GM19238 (cell line): ENCODE data around the gene ODC1.
"Not testable (repeated sequence)": the region's sequence is repeated elsewhere in the genome, so short reads cannot be mapped to it uniquely, and the experiment has no call there.

Source experiments
- DNase-seq: peaks from one replicate; pipeline ENCODE4 v3.0.0; 2011; ENCODE audit warnings: low spot score; ENCODE audit not compliant: insufficient read length

The ODC1 gene

GRCh38 chr2:10453905-10454298 is 5.8 kb upstream of the ODC1 start:
- no peak for DNase-seq

GRCh38 chr2:10452956-10453904 is 5.1 kb upstream of the ODC1 start:
- DNase-seq: no peak

- DNase-seq: no peak
These were observed 4.2 kb upstream of the ODC1 start for GRCh38 chr2:10452312-10452711.

- no peak for DNase-seq
These were observed 3.7 kb upstream of the ODC1 start for GRCh38 chr2:10451819-10452218.

GRCh38 chr2:10449838-10450691 is 1.9 kb upstream of the ODC1 start:
- DNase-seq: no peak

DNA sequence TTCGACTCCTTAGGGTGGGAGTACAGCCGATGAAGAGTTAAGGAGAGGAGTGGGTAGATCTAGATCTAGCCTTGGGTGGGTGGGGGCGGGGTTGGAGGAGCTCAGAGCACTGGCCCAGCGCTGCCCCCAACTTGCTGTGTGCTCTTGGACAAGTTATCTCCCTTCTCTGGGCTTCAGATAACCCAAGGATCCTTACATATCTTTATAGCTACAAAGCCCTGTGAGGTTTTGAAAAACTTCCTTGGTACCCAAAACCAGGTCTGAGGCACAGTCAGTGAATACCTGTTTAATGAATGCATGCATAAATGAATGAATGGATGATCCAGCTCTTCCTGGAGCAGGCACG is 1.3 kb upstream of the ODC1 start:
- DNase-seq: no peak

DNA sequence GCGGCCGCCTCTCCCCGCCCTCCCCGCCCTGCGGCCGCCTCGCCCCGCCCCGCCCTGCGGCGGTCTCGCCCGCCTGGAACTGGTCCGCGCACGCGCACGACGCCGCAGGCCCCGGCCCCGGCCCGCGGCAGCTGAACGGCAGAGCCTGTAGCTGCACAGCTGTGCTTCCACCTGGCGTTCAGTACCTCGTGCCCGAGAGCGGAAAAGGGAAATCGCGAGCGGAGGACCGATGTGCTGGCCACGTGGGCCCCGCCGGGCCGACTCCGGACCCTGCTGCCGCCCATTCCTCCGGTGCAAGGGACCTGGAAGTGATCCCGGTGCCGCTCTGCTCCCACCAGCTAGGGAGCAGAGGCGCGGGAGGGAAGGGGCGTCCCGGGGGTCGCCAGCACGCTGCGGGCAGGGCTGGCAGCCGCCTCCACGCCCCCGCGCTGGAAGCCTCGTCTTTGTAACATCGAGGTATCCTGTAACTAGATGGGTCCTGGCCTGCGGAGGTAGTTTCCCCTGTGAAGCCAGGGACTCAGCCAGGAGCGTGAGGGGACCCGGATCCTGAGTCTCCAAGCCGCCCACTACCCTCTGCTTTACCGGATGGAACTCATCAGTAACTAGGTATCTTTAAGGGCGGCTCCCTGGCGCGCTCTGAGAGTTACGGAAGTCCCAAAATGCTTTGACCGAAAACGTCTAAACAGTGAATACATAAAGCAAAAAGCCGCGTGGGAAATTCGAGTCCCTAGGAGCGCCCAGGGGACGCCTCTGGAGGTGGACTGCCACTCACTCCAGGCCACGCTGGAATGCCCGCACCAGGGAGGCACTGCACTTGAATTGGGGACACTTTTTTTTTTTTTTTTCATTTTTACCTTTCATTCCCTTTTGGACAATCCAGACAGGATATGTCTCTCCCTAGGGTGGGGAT is 704 bp upstream of the ODC1 start:
- peak; percentile 36 for DNase-seq

GRCh38 chr2:10447300-10447894 is 730 bp downstream of the ODC1 start:
- peak; percentile 35 for DNase-seq

DNA sequence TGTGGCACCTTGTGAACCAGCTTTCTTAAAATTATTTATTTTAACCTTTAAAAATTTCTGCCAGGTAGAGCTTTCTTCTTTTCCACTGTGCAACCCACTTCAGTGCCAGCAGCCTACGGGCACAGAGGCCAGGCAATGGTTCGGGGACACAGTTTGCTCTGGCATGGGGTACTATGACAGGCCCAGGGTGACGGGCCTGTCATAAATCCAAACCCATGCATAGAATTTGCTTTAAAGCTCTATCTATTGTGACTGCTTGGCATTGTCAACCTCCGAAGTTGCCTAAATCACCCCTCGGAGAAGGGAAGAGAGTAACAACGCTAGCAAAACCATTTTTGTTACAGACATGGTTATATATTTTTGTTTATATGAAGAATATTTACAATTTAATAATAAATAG is 1.5 kb downstream of the ODC1 start:
- no peak for DNase-seq

DNA sequence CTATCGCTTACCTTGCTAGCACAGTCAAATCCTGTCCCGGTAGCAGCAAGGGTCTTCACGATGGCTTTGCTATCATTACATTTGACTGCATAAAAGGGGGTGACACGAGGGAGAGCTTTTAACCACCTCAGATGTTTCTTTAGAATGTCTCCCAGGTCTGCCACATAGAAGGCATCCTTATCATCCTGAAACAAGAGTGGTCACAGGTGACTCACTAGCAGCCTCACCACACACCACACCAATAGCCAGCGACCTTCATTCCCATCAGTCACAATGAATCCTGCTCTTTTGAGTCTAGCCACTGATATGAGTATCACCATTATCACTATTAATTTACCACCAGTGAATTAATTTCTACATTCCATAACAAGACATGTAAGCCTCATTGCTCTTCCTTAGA is 3.7 kb downstream of the ODC1 start:
- DNase-seq: no peak

DNA sequence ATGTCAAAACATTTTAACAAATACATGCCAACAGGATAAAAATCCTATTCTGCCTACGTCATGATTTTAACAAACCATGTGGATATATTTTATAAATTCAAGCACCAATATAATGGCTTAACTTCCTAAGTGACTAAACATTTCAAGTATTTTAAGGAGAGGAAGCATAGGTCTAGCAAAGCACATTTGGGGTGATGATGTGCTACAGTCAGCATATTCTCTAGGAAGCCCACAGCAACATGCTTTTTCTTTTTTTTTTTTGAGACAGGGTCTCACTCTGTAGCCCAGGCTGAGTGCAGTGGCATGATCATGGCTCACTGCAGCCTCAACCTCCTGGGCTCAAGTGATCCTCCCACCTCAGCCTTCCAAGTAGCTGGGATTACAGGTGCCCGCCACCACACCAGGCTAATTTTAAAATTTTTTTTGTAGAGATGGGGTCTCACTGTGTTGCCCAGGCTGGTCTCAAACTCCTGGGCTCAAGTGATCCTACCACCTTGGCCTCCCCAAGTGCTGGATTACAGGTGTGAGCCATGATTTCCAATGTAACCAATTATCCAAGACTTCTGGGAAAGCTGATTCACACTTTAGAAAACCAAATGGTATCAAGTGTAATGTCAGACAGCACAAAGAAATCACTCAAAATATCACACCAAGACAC is 5.5 kb downstream of the ODC1 start:
- DNase-seq: not testable (repeated sequence)

- no peak for DNase-seq
These were observed 6.2 kb downstream of the ODC1 start for GRCh38 chr2:10441948-10442347.

DNA sequence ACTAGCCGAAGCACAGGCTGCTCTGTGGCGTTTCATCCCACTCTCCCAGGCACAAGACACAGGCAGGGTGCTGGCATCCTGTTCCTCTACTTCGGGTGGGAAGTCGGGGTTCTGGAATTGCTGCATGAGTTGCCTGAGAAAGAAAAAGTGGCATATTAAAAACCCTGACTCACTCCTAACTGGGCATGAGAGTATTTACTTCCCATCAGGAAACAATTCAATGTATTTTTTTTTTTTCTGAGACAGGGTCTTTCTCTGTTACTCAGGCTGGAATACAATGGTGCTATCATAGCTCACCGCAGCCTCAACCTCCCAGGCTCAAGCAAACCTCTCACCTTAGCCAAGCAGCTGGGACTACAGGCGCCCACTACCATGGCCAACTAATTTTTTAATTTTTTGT is 7.4 kb downstream of the ODC1 start:
- no peak for DNase-seq

- DNase-seq: no peak
These were observed 8.2 kb downstream of the ODC1 start for GRCh38 chr2:10439971-10440370.

DNA sequence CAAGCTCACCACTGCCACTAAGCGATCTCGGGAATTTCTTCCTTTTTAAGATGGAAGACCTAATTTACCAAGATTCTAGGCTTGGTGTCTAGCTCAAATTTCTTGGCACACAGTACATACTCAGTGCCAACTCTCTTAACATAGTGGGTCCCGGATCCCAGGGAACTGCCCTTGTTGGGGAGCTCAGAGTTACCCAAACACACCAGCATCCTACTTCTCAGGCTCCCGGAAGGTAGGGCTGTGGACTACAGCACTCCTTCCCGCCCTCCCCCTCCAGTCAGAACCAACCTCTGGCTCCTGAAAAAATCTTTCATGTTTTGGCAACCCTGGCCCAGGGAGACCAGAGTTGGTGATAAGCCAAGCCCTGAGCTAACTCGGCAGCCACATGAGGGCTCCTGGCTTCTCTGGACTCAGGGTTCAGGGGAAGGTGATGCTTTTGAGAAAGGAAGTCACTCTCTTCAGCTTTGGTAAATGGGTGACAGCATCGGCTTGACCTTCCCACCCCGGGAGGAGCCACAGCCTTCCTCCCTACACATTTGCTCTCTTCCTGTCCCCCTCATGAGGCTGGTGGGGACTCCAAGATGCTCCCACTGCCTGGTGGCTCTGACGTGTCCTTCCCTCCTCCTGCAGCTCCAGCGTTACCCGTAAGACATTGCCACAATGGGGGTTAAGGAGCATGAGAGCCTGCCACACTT is 8.8 kb downstream of the ODC1 start:
- DNase-seq: no peak

- DNase-seq: no peak
These were observed 9.4 kb downstream of the ODC1 start for GRCh38 chr2:10438688-10439087.

DNA sequence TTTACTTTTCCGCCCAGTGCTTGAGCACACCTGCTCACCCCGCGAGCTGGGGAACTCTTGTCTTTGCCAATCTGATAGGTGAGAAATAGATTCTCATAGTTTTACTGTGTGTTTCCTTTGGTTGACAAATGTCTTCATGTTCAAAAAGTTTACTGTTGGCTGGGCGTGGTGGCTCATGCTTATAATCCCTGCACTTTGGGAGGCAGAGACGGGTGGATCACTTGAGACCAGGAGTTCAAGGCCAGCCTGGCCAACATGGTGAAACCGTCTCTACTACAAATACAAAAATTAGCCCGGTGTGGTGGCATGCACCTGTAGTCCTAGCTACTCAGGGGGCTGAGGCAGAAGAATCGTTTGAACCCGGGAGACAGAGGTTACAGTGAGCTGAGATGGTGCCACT is 10.3 kb downstream of the ODC1 start:
- no peak for DNase-seq

DNA sequence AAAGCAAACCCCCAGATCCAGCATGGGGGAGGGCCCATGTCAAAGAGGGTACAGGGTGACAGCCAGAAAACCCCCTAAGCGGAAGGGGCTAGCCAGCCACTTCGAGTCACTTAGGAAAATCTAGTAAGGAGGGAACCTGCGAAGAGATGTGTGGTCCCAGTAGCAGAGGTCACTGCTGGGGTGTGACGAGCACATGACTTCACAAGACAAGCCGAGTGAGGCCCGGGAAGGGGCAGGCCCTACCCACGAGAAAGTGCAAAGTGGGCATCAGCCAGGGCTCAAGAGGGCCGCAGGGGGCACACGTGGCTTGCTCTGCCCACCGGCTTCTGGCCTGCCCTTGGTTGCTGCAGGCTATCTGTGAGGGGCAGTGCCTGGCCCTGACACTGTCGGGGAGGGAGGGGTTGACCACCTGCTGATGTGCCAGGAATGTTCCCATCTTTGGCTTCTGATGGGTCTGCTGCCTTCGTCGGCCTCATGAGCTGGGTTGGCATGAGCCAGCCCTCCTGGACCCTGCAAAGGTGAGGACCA is 11.5 kb downstream of the ODC1 start:
- DNase-seq: no peak

DNA sequence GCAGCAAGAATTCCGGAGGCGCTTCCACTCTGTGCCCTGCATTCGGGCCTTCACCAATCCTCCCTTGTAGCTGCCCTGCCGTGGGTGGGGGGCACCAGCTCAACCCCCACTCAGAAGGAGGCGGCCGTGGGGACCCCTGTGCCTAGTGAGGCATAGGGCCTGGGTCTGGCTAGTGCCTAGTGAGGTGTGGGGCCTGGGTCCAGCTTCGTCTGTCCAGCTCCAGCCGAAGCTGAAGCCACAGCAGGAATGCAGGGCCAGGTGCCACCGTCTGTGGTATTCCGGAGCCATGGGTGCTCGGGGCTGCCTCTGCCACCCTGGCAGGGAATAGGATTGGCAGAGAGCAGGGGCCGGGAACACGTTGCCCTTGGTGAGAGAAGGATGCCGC is 12.3 kb downstream of the ODC1 start:
- DNase-seq: no peak
